Activated T-helper 17 cell treated with anti-CD3 and anti-CD28 coated beads, Interleukin-2, amount 50 U/mL, for 72 hours (primary cell): ENCODE data around the gene FANCE. TPM values are rescaled to one million over a fixed set of nuclear protein-coding genes. Genes with fewer than 3 reads are reported as not detected.

Source experiments
- total RNA-seq, 2 donors: library from RNA; stranded (reverse); gene quantifications; one replicate each; pipeline ENCODE4 v1.2.3, GENCODE V29; 2022

Gene FANCE
- total RNA-seq, 2 donors from 2014 or later, result 8.4 to 18.2 TPM

Other genes starting within 250 kb of the FANCE start
- under 1 TPM in 1 of 2 donors, not detected in 1; 0.05 TPM for gene SCUBE3, start 238.4 kb upstream of the FANCE start, total RNA-seq
- 10 to 100 TPM; 44.3 to 53.2 TPM for gene ZNF76, start 192.6 kb upstream of the FANCE start, total RNA-seq
- gene DEF6, start 154.5 kb upstream of the FANCE start, total RNA-seq, result 100 to 1,000 TPM; 117 to 133 TPM
- 10 to 100 TPM; 21.0 to 27.9 TPM for gene PPARD, start 109.8 kb upstream of the FANCE start, total RNA-seq
- 1,000 to 10,000 TPM; 1,667 to 1,900 TPM for gene RPL10A, start 16.1 kb downstream of the FANCE start, total RNA-seq
- 1 to 10 TPM in 1 of 2 donors, under 1 TPM in 1; 0.80 to 1.8 TPM for gene TEAD3, start 44.7 kb downstream of the FANCE start, total RNA-seq
- gene TULP1, start 60.6 kb downstream of the FANCE start, total RNA-seq, result not detected
- 100 to 1,000 TPM in 1 of 2 donors, 10 to 100 TPM in 1; 39.9 to 101 TPM for gene FKBP5, start 236.6 kb downstream of the FANCE start, total RNA-seq